Measurements from ENCODE around the gene PAQR6.
A peak's percentile ranks its signal among the peaks of the same experiment; 100 is the strongest.

Gene PAQR6

GRCh38 chr1:156193488-156194299 lies 54.2 kb downstream of the PAQR6 start, which contains the start of gene SLC25A44:
TSS of gene SLC25A44 (plus strand) at chr1:156194104. CDS start at chr1:156199848, 5,744 bp downstream.
- peak; percentile 96 for DNase-seq

Data from kidney glomerular epithelial cell (primary cell).